ENCODE results near the gene ALDOB. TPM values are rescaled to one million over a fixed set of nuclear protein-coding genes. Genes with fewer than 3 reads are reported as not detected.

The ALDOB gene
- total RNA-seq, 2 donors from 2014 or later, result not detected

GRCh38 chr9:101375546-101375945 is 60.0 kb downstream of the ALDOB start:
- ATAC-seq (ENCODE audit: insufficient number of reproducible peaks, low FRiP score, low read depth) (no peak), DNase-seq (ENCODE audit: low spot score) (no peak)
- Histone ChIP-seq H3K27ac (no peak overlapping the region), H3K27me3 (replicated peaks; ENCODE audit: insufficient read depth) (no peaks in the 10 kb centered on the region), H3K4me1 (ENCODE audit: control insufficient read depth in 1 of 2, low read depth in 2 of 2) (no peaks in the 10 kb centered on the region), H3K9me3 (no peaks in the 10 kb centered on the region), H3K4me3 (no peak overlapping the region), H3K36me3 (no peaks in the 10 kb centered on the region)
- no peak for TF ChIP-seq CTCF (IDR thresholded peaks at IDR 0.05)

GRCh38 chr9:101372327-101373118 is 63.1 kb downstream of the ALDOB start:
- H3K9me3 ChIP-seq, result no peaks in the 10 kb centered on the region
- TF ChIP-seq CTCF (IDR thresholded peaks at IDR 0.05), result no peak
- ATAC-seq (ENCODE audit: insufficient number of reproducible peaks, low FRiP score, low read depth) (no peak), DNase-seq (ENCODE audit: low spot score) (no peak)
- no peak overlapping the region for H3K4me3 ChIP-seq
- no peak overlapping the region for H3K27ac ChIP-seq
- no peaks in the 10 kb centered on the region for H3K4me1 ChIP-seq (ENCODE audit: control insufficient read depth in 1 of 2, low read depth in 2 of 2)
- no peaks in the 10 kb centered on the region for H3K27me3 ChIP-seq (replicated peaks; ENCODE audit: insufficient read depth)
- H3K36me3 ChIP-seq, result no peaks in the 10 kb centered on the region

GRCh38 chr9:101371813-101372212 is 63.8 kb downstream of the ALDOB start:
- H3K27me3 ChIP-seq (replicated peaks; ENCODE audit: insufficient read depth), result no peaks in the 10 kb centered on the region
- DNase-seq (ENCODE audit: low spot score), result no peak
- TF ChIP-seq CTCF (IDR thresholded peaks at IDR 0.05), result no peak
- no peak overlapping the region for H3K4me3 ChIP-seq
- no peaks in the 10 kb centered on the region for H3K4me1 ChIP-seq (ENCODE audit: control insufficient read depth in 1 of 2, low read depth in 2 of 2)
- no peak overlapping the region for H3K27ac ChIP-seq
- no peaks in the 10 kb centered on the region for H3K36me3 ChIP-seq
- no peaks in the 10 kb centered on the region for H3K9me3 ChIP-seq
- ATAC-seq (ENCODE audit: insufficient number of reproducible peaks, low FRiP score, low read depth), result no peak

Other genes starting within 250 kb of the ALDOB start
- under 1 TPM in 1 of 2 donors, not detected in 1; 0.92 TPM for gene BAAT, start 50.8 kb downstream of the ALDOB start, total RNA-seq
- gene MRPL50, start 37.2 kb downstream of the ALDOB start, total RNA-seq, result 10 to 100 TPM in 1 of 2 donors, 1 to 10 TPM in 1; 9.5 to 16.3 TPM
- 10 to 100 TPM; 20.4 to 28.2 TPM for gene ZNF189, start 36.9 kb downstream of the ALDOB start, total RNA-seq
- 10 to 100 TPM; 24.7 to 31.0 TPM for gene RNF20, start 98.1 kb upstream of the ALDOB start, total RNA-seq
- not detected for gene PPP3R2, start 159.2 kb upstream of the ALDOB start, total RNA-seq

Measured in thoracic aorta (tissue), 2 donors.